PC-3 (cell line): Measurements from ENCODE around the gene SCARB2.

Experiments used
- CTCF ChIP-seq: fragments of 300-600 bp; sonication (generic); conservative IDR thresholded peaks from 2 replicates; pipeline ENCODE4 v1.5.1; 2017; ENCODE audit warnings: antibody characterized with exemption, low read depth, mild to moderate bottlenecking, low read length
- EZH2 ChIP-seq: fragments of 300-600 bp; sonication (generic); IDR thresholded peaks from one replicate; pipeline ENCODE4 v1.6.1; 2017; ENCODE audit warnings: antibody characterized with exemption, mild to moderate bottlenecking, low read length; ENCODE audit not compliant: unreplicated experiment
- EZH2phosphoT487 ChIP-seq: fragments of 300-600 bp; sonication (generic); IDR thresholded peaks from 2 replicates; pipeline ENCODE4 v1.6.1; 2018; ENCODE audit warnings: mild to moderate bottlenecking, antibody characterized with exemption, low read length, borderline replicate concordance

- TF ChIP-seq CTCF (no peak), EZH2phosphoT487 (no peak), EZH2 (no peak)
Measured at GRCh38 chr4:76160355-76160754, 53.3 kb downstream of the SCARB2 start.
